Body of pancreas (tissue), 4 donors: ENCODE data around the gene SLC4A9. TPM values are rescaled to one million over a fixed set of nuclear protein-coding genes. Genes with fewer than 3 reads are reported as not detected.
A peak's percentile ranks its signal among the peaks of the same experiment; 100 is the strongest.

Experiments
- ATAC-seq: fragments of 150-250 bp; one replicate; pipeline ENCODE4 v1.9.1; 2016
- DNase-seq, 4 donors: peaks; one replicate each; pipeline ENCODE4 v3.0.0-alpha.2; 2019
- H3K27ac ChIP-seq, 4 donors: fragments of 200-600 bp; sonication (generic); 1 replicate in 3 of 4; 2 replicates in 1 of 4; pipeline versions ENCODE4 v1.5.1 to v1.6.1; 2016 to 2019; ENCODE audit warnings: mild to moderate bottlenecking in 1 of 4, mixed read lengths in 1 of 4, moderate library complexity in 1 of 4
- H3K27me3 ChIP-seq, 2 donors: fragments of 200-600 bp; sonication (generic); one replicate each; pipeline ENCODE4 v1.6.0; 2016; ENCODE audit warnings: mild to moderate bottlenecking in 1 of 2
- H3K36me3 ChIP-seq, 2 donors: fragments of 200-600 bp; sonication (generic); replicated peaks in 1 of 2; 2 replicates each; pipeline ENCODE4 v1.5.1; 2016; ENCODE audit warnings: low read depth in 2 of 2; ENCODE audit not compliant: insufficient read depth in 1 of 2
- H3K4me1 ChIP-seq: fragments of 200-600 bp; sonication (generic); one replicate; pipeline ENCODE4 v1.6.0; 2016
- H3K4me3 ChIP-seq, 2 donors: fragments of 200-600 bp; sonication (generic); 1 replicate in 1 of 2; 2 replicates in 1 of 2; pipeline ENCODE4 v1.5.1; 2016 to 2019
- H3K9me3 ChIP-seq, 3 donors: fragments of 200-600 bp; sonication (generic); 1 replicate in 2 of 3; 2 replicates in 1 of 3; pipeline ENCODE4 v1.5.1; 2016
- CTCF ChIP-seq, 7 experiments: fragments of 450-650 bp in 4 of 7; fragments of 200-600 bp in 3 of 7; sonication (generic) in 3 of 7; IDR thresholded peaks; one replicate each; pipeline ENCODE4 v1.5.1; 2016 to 2019; ENCODE audit warnings: antibody characterized with exemption in 7 of 7
- POLR2A ChIP-seq, 3 donors: fragments of 450-650 bp; IDR thresholded peaks; one replicate each; pipeline ENCODE4 v1.6.1; 2016; ENCODE audit warnings: antibody characterized with exemption in 3 of 3, mild to moderate bottlenecking in 2 of 3
- WGBS, 2 donors: methylation state at CpG; one replicate each; pipeline ENCODE4 v1.1.5; 2017; 5-methylcytosine and 5-hydroxymethylcytosine counted together
- intact Hi-C: fragments of 100-400 bp; cut with DNase I; formaldehyde crosslinking; loops from one replicate; pipeline ENCODE4 v1.15.1; 2023
- total RNA-seq, 2 donors: library from RNA; depleted of rRNA; stranded (reverse); fragments of >200 nt; gene quantifications; one replicate each; pipeline ENCODE4 v1.1.0, GENCODE V29; 2016

The SLC4A9 gene
- total RNA-seq, 2 donors from 2014 or later = not detected

GRCh38 chr5:140401362-140402257 is 41.6 kb downstream of the SLC4A9 start, which contains the start of gene ANKHD1:
Gene ANKHD1 (plus strand): TSS chr5:140401833. CDS start chr5:140401968, 135 bp downstream.
- H3K27ac ChIP-seq = peak within 1 kb of the TSS; percentile 91 to 96 (median 92)
- intact Hi-C loops = no loop called here
- no peaks in the 10 kb centered on the region for H3K9me3 ChIP-seq
- peak within 1 kb of the TSS; percentile 78 to 96 for H3K4me3 ChIP-seq
- DNase-seq = peak; percentile 98 to 100 (median 99)
- peak in 2 of 7 experiments; percentile 15 to 18 for TF ChIP-seq CTCF (IDR thresholded peaks at IDR 0.05)
- peak; percentile 96 to 99 (median 98) for TF ChIP-seq POLR2A (IDR thresholded peaks at IDR 0.05)
- ATAC-seq = peak; percentile 91
- H3K4me1 ChIP-seq = peaks cover 42% of the 10 kb centered on the region
- 0 to 1% methylated on average over 21 to 82 of the region's 83 CpGs for WGBS, 2 donors
- H3K36me3 ChIP-seq = no peaks in the 10 kb centered on the region
- H3K27me3 ChIP-seq = no peaks in the 10 kb centered on the region

- Histone ChIP-seq H3K27me3 (no peaks in the 10 kb centered on the region), H3K9me3 (no peaks in the 10 kb centered on the region), H3K4me3 (peak overlapping the region; percentile 78 to 96), H3K4me1 (peaks cover 42% of the 10 kb centered on the region), H3K36me3 (no peaks in the 10 kb centered on the region), H3K27ac (peak overlapping the region; percentile 89 to 96 (median 92))
- ATAC-seq (no peak), DNase-seq (peak; percentile 32 to 47 (median 41))
- no peak for TF ChIP-seq CTCF (IDR thresholded peaks at IDR 0.05)
- TF ChIP-seq POLR2A (IDR thresholded peaks at IDR 0.05) = no peak
- 1 to 3% methylated on average over 14 to 35 of the region's 36 CpGs for WGBS, 2 donors
- intact Hi-C loops = no loop called here
Observed at GRCh38 chr5:140402258-140403074, 42.5 kb downstream of the SLC4A9 start.

GRCh38 chr5:140403613-140404012 is 43.6 kb downstream of the SLC4A9 start:
- Histone ChIP-seq H3K4me3 (peak overlapping the region in 1 of 2 donors; percentile 78), H3K4me1 (peaks cover 43% of the 10 kb centered on the region), H3K27me3 (no peaks in the 10 kb centered on the region), H3K9me3 (no peaks in the 10 kb centered on the region), H3K27ac (peak overlapping the region in 1 of 4 donors; percentile 33), H3K36me3 (no peaks in the 10 kb centered on the region)
- TF ChIP-seq POLR2A (IDR thresholded peaks at IDR 0.05) (no peak), CTCF (IDR thresholded peaks at IDR 0.05) (no peak)
- intact Hi-C loops = no loop called here
- 29 to 31% methylated on average over 5 of the region's 5 CpGs for WGBS, 2 donors
- ATAC-seq (no peak), DNase-seq (no peak)

DNA sequence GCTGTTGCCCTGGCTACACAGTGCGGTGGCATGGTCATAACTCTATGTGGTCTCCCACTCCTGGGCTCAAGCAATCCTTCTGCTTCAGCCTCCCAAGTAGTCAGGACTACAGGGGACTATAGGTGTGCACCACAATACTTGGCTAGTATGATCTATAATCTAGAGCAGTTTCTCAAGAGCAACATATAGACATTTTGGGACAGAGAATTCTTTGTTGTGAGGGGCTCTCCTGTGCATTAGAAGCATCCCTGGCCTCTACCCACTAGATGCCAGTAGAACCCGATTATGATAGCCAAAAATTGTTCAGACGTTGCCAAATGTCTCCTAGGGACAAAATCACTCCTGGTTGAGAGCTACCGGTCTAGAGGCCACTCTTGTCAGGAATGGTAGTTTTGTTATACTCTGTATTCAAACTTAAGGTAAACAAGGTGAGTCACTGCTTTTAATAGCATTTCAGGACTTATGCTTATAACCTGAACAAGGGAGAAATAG is 48.8 kb downstream of the SLC4A9 start:
- H3K4me3 ChIP-seq = no peak overlapping the region
- intact Hi-C loops = no loop called here
- ATAC-seq (peak; percentile 42), DNase-seq (no peak)
- WGBS, 2 donors = 27 to 32% methylated on average over 4 of the region's 4 CpGs
- H3K27ac ChIP-seq = peak overlapping the region in 2 of 4 donors; percentile 29 to 49
- H3K9me3 ChIP-seq = no peaks in the 10 kb centered on the region
- H3K27me3 ChIP-seq = no peaks in the 10 kb centered on the region
- H3K4me1 ChIP-seq = peaks cover 65% of the 10 kb centered on the region
- no peaks in the 10 kb centered on the region for H3K36me3 ChIP-seq
- TF ChIP-seq POLR2A (IDR thresholded peaks at IDR 0.05) = no peak
- no peak for TF ChIP-seq CTCF (IDR thresholded peaks at IDR 0.05)
